H54 (cell line): ENCODE measurements around the gene ELMO1.

Source experiments
- DNase-seq: peaks from one replicate; pipeline ENCODE4 v3.0.0; 2011; ENCODE audit warnings: low spot score, mixed read lengths; ENCODE audit not compliant: insufficient read length
- FAIRE-seq: peaks from 3 replicates; lab custom pipeline; 2011; peaks lifted over from hg19 to GRCh38; lab: Jason Lieb, UNC
- POLR2A ChIP-seq: IDR thresholded peaks from 2 replicates; pipeline ENCODE4 v1.6.1; 2011; ENCODE audit warnings: low read depth, mild to moderate bottlenecking, low read length

ELMO1 gene

GRCh38 chr7:36906448-36906847 lies 542.2 kb downstream of the ELMO1 start:
- FAIRE-seq, result no peak
- no peak for TF ChIP-seq POLR2A
- no peak for DNase-seq

- no peak for TF ChIP-seq POLR2A
- FAIRE-seq, result no peak
- no peak for DNase-seq
Measured at GRCh38 chr7:36905841-36906240, 542.8 kb downstream of the ELMO1 start.

DNA sequence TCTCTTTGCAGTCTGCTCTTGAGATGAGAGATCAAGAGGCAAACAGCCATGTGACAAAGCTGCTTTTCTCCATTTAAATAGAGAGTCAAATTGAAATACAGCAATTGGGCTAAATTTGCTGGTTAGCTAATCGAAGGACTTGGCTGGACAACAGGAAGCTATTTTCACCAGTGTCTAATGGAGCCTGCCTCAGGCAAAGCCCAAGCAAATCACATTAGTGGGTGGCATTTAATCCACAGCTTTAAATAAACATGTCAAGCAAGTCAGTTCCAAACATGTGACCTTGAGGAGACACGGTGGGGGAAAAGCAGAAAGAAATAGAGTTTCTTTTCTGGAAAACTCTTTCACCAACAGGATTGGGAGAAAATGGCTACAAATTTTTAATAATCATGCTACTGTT lies 543.9 kb downstream of the ELMO1 start:
- TF ChIP-seq POLR2A, result no peak
- DNase-seq (no peak), FAIRE-seq (no peak)

- DNase-seq, result no peak
- no peak for FAIRE-seq
- no peak for TF ChIP-seq POLR2A
Measured at GRCh38 chr7:36904101-36904500, 544.6 kb downstream of the ELMO1 start.

- no peak for FAIRE-seq
- no peak for DNase-seq
- TF ChIP-seq POLR2A, result no peak
Measured at GRCh38 chr7:36900988-36901710, 547.5 kb downstream of the ELMO1 start.

DNA sequence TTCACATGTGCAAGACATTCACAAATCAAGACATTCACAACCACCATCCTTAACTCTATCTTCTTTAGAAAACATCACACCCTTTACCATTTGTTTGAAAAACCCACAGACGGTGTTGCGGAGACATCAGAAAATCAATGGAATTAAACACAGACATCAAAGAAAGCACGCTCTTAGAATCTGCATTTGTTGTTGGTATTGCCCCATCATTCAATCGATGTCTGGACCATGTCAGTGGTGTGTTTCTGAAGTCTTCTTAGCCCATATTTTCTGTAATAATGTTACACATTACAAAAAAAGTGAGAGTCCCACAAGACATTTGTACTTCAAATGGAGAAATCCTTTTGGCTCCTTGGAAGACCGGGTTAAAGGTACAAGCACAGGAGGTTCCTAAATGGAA lies 550.5 kb downstream of the ELMO1 start:
- no peak for TF ChIP-seq POLR2A
- no peak for FAIRE-seq

DNA sequence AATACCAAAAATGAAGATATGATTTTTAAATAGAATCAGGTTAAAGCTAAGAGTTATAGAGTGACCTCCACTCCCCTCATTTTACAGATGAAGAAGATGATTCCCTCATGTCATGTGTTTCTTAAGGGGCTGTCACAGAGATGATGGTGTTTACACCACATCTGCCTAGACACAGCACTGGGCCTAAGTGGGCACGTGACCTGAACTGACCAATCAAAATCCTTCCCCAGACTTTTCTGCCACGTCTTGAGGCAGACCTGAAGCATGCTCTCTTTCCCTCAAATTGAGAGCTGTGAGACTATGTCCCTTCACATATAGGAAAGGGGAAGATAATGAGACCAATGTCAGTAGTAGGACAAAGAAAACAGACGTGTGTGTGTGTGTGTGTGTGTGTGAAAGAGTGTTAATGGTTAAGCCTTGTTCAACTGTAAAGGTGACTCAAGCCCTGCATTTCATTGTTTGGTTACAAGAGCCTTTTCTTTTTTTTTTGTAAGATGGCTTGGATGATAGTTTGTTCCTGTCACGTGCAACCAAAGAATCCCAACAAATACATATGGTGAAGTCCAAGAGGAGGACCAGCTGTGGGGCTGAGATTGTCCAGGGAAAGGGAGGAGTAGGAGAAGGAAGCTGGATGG lies 551.6 kb downstream of the ELMO1 start:
- FAIRE-seq, result no peak
- no peak for DNase-seq
- TF ChIP-seq POLR2A, result no peak

More for the DNA sequence above, 550.5 kb downstream of the ELMO1 start:
- no peak for DNase-seq

DNA sequence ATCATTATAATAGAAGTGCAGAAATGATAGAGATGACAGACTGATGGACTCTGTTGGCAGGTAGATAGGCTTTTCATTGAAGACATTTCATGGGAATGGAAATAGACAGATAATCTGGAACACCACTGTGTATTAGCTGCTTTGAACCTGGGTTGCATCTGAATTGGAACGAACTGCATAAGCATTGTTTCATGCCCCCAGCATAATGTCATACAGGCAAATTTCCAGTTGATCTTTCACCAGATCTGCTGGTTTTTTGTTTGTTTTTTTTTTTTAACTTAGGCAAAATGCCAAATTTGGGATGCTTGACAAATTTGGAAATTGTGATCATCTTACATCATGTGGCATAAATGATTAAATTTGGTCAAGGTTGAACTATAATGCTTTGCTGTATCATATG lies 552.2 kb downstream of the ELMO1 start:
- FAIRE-seq (no peak), DNase-seq (no peak)
- TF ChIP-seq POLR2A, result no peak

DNA sequence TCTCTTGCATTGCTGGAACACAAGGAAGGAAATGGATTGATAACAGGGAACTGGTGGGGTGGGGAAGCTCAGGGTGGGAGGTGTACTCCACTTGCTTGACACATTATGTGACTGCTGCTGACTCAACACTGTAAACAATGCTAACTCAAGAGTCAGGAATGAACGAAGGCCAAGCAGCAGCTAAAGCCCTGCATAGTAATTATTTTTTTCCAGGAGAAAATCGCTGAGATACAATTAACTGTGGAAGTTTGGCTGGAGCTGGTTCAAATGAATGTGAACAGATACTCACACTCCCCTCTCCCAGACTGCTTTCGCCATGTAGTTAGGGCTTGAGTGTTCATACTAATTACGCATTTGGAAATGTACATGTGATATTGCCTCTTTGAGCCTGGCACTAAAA lies 553.5 kb downstream of the ELMO1 start:
- FAIRE-seq (no peak), DNase-seq (no peak)
- TF ChIP-seq POLR2A, result no peak

- DNase-seq, result no peak
- no peak for TF ChIP-seq POLR2A
- no peak for FAIRE-seq
Measured at GRCh38 chr7:36894190-36894589, 554.5 kb downstream of the ELMO1 start.

GRCh38 chr7:36889182-36889581 lies 559.5 kb downstream of the ELMO1 start:
- no peak for DNase-seq
- FAIRE-seq, result no peak
- TF ChIP-seq POLR2A, result no peak

DNA sequence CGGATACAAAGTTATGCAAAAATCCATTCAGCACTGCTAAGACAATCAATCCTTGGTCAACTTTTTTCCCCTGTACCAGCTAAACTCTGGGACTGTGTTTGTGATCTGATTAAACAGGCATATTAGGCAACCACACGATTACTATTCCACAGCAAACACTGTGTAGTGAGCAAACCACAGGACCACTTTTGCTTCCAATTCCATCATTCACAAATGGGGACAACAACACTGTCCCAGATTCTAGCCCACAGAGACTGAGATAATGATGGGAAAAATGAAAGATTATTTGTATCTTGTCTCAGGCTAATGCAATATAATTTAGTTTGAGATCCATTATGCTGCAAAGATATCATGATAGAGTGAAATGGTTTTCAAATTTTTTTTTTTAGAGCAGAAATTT lies 560.7 kb downstream of the ELMO1 start:
- DNase-seq, result no peak
- FAIRE-seq, result no peak
- no peak for TF ChIP-seq POLR2A

- DNase-seq, result no peak
- TF ChIP-seq POLR2A, result no peak
- FAIRE-seq, result no peak
Measured at GRCh38 chr7:36887233-36887632, 561.4 kb downstream of the ELMO1 start.

- FAIRE-seq (no peak), DNase-seq (no peak)
- no peak for TF ChIP-seq POLR2A
Measured at GRCh38 chr7:36884910-36885309, 563.8 kb downstream of the ELMO1 start.

- no peak for TF ChIP-seq POLR2A
- no peak for FAIRE-seq
- DNase-seq, result no peak
Measured at GRCh38 chr7:36884351-36884750, 564.3 kb downstream of the ELMO1 start.
